ENCODE results near the gene SETD5.

GRCh38 chr3:9351709-9352126, 45.7 kb upstream of the SETD5 start:
- TF ChIP-seq POLR2AphosphoS5 (IDR thresholded peaks at IDR 0.05; ENCODE audit: low read depth, low read length): no peak
- TF ChIP-seq POLR2A (IDR thresholded peaks at IDR 0.05; ENCODE audit: low read depth, low read length): no peak

All from GM12892 (cell line).